Caco-2 (cell line): ENCODE results near the gene NR2F1. TPM values are rescaled to one million over a fixed set of nuclear protein-coding genes. Genes with fewer than 3 reads are reported as not detected.

Experiments used
- BruUV-seq: library from RNA; stranded (reverse); fragments of 400-500 nt; replicated peaks from 2 replicates; lab custom pipeline; 2021; lab: Mats Ljungman, UMichigan
- CTCF ChIA-PET: fragments of 300-600 bp; sonication (Branson Sonifier 250); formaldehyde crosslinking; loops from one replicate; lab custom pipeline; 2022; ENCODE audit warnings: antibody characterized with exemption; lab: Charles Lee
- POLR2A ChIA-PET: fragments of 300-600 bp; sonication (Branson Sonifier 250); formaldehyde crosslinking; loops from one replicate; lab custom pipeline; 2022; ENCODE audit warnings: antibody characterized with exemption; lab: Charles Lee
- DNase-seq, 2 experiments: peaks; one replicate each; pipeline versions ENCODE4 v3.0.0 to v3.0.0-alpha.2; 2020 to 2022
- H3K27me3 ChIP-seq: replicated peaks from 2 replicates; pipeline ENCODE4 v1.6.0; 2011; ENCODE audit warnings: low read length; ENCODE audit not compliant: control insufficient read depth, insufficient read depth
- H3K36me3 ChIP-seq: 2 replicates; pipeline ENCODE4 v1.5.1; 2011; ENCODE audit warnings: low read length; ENCODE audit not compliant: control insufficient read depth, insufficient read depth
- H3K4me1 ChIP-seq: fragments of 250-450 bp; sonication (Bioruptor Pico); 2 replicates; pipeline ENCODE4 v1.5.1; 2020; ENCODE audit warnings: mild to moderate bottlenecking
- H3K4me3 ChIP-seq: 2 replicates; pipeline ENCODE4 v1.5.1; 2011; ENCODE audit warnings: low read depth, mild to moderate bottlenecking, control low read depth, low read length
- H3K9me3 ChIP-seq: fragments of 250-450 bp; sonication (Bioruptor Pico); 2 replicates; pipeline ENCODE4 v1.5.1; 2020; ENCODE audit warnings: mild to moderate bottlenecking, moderate library complexity
- H3K27ac Mint-ChIP-seq: one replicate; pipeline ENCODE4 v1.8.0; 2022; ENCODE audit warnings: mixed read lengths; ENCODE audit not compliant: unreplicated experiment
- H3K27me3 Mint-ChIP-seq: one replicate; pipeline ENCODE4 v1.8.0; 2022; ENCODE audit warnings: mixed read lengths; ENCODE audit not compliant: insufficient read depth, unreplicated experiment
- H3K36me3 Mint-ChIP-seq: one replicate; pipeline ENCODE4 v1.8.0; 2022; ENCODE audit warnings: mild to moderate bottlenecking, mixed read lengths; ENCODE audit not compliant: insufficient read depth, unreplicated experiment
- H3K4me1 Mint-ChIP-seq: one replicate; pipeline ENCODE4 v1.8.0; 2022; ENCODE audit warnings: low read depth, mixed read lengths; ENCODE audit not compliant: unreplicated experiment
- H3K4me3 Mint-ChIP-seq: one replicate; pipeline ENCODE4 v1.8.0; 2022; ENCODE audit warnings: mild to moderate bottlenecking, moderate library complexity, mixed read lengths; ENCODE audit not compliant: unreplicated experiment
- H3K9me3 Mint-ChIP-seq: one replicate; pipeline ENCODE4 v1.8.0; 2022; ENCODE audit warnings: mixed read lengths; ENCODE audit not compliant: unreplicated experiment
- intact Hi-C: fragments of 100-400 bp; cut with micrococcal nuclease; formaldehyde crosslinking; loops from one replicate; pipeline ENCODE4 v1.10.0; 2022; ENCODE audit not compliant: unreplicated experiment
- total RNA-seq: library from RNA; stranded (reverse); gene quantifications from 2 replicates; pipeline ENCODE4 v1.2.3, GENCODE V29; 2022
- TF ChIP-seq, protein P1 (sequence below), 2 experiments: fragments of 200-600 bp in 1 of 2; IDR thresholded peaks; 1 replicate in 1 of 2; 2 replicates in 1 of 2; pipeline versions ENCODE4 v1.5.1 to v1.8.0; 2011 to 2022; ENCODE audit warnings: antibody characterized with exemption in 1 of 2, control low read depth in 1 of 2, inconsistent platforms in 1 of 2, low read depth in 1 of 2, low read length in 1 of 2, mild to moderate bottlenecking in 1 of 2, moderate library complexity in 1 of 2; ENCODE audit not compliant: insufficient read depth in 1 of 2, severe bottlenecking in 1 of 2, unreplicated experiment in 1 of 2

NR2F1 gene
- total RNA-seq, 1 experiment from 2014 or later: 0.70 TPM

DNA sequence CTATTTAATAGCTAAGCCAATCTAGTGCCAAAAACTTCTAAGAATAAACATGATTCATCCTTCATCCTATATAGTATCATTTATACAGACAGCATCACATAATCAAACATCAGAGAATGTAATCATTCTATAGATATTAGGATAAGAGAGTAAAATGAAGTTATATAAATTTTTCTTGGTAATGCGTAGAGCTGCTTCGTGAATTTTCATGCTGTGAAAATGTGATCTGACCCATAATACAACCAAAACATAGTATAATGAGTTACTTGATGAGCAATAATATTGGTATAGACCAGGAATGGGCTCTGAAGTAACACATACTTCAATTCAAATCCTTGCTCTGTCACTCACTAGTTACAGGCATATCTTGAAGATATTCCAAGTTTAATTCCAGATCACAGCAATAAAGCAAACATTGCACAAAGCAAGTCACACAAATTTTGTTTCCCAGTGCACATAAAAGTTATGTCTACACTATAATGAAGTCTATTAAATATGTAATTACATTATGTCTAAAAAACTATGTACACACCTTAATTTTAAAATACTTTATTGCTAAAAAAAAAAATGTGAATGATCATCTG, 25.9 kb upstream of the NR2F1 start:
- no peak overlapping the region for H3K27ac Mint-ChIP-seq
- no peaks in the 10 kb centered on the region for H3K36me3 Mint-ChIP-seq
- intact Hi-C loops: no loop called here
- no peaks in the 10 kb centered on the region for H3K4me1 Mint-ChIP-seq
- Histone ChIP-seq H3K4me3 (no peak overlapping the region), H3K36me3 (no peaks in the 10 kb centered on the region), H3K4me1 (no peaks in the 10 kb centered on the region), H3K9me3 (no peaks in the 10 kb centered on the region), H3K27me3 (no peaks in the 10 kb centered on the region)
- H3K9me3 Mint-ChIP-seq: no peaks in the 10 kb centered on the region
- BruUV-seq: no TSS peak
- DNase-seq: no peak
- ChIA-PET POLR2A (no interaction called here), CTCF (interaction anchor here (0.6 kb wide), 1 partner anchor 232 kb away, joined by 3 read pairs; no protein-coding TSS in a partner anchor)
- TF ChIP-seq, protein P1, sequence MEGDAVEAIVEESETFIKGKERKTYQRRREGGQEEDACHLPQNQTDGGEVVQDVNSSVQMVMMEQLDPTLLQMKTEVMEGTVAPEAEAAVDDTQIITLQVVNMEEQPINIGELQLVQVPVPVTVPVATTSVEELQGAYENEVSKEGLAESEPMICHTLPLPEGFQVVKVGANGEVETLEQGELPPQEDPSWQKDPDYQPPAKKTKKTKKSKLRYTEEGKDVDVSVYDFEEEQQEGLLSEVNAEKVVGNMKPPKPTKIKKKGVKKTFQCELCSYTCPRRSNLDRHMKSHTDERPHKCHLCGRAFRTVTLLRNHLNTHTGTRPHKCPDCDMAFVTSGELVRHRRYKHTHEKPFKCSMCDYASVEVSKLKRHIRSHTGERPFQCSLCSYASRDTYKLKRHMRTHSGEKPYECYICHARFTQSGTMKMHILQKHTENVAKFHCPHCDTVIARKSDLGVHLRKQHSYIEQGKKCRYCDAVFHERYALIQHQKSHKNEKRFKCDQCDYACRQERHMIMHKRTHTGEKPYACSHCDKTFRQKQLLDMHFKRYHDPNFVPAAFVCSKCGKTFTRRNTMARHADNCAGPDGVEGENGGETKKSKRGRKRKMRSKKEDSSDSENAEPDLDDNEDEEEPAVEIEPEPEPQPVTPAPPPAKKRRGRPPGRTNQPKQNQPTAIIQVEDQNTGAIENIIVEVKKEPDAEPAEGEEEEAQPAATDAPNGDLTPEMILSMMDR (IDR thresholded peaks at IDR 0.05; ENCODE audit: insufficient read depth in 1 of 2, low read depth in 1 of 2, low read length in 1 of 2, severe bottlenecking in 1 of 2, unreplicated experiment in 1 of 2): no peak
- no peak overlapping the region for H3K4me3 Mint-ChIP-seq
- no peaks in the 10 kb centered on the region for H3K27me3 Mint-ChIP-seq

DNA sequence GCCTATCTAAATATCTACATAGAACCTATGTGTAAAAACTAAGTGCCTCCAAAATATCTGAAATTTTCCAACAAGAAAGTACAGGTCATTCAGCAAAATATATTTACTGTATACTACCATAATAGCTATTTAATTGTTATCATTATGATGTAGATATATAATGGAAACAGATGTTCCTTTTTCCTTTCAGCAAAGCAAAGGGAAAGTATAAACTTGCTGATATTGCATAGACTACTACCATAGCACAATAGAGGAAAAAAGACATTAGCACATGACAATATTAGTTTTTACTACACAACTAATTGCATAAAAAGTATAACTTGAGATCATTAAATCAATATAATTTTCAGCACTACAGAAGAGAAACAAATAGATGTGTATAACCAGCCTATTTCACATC, 16.9 kb upstream of the NR2F1 start:
- BruUV-seq: no TSS peak
- no peak overlapping the region for H3K27ac Mint-ChIP-seq
- H3K9me3 Mint-ChIP-seq: no peaks in the 10 kb centered on the region
- Histone ChIP-seq H3K4me3 (no peak overlapping the region), H3K9me3 (no peaks in the 10 kb centered on the region), H3K4me1 (no peaks in the 10 kb centered on the region), H3K27me3 (no peaks in the 10 kb centered on the region), H3K36me3 (no peaks in the 10 kb centered on the region)
- H3K4me1 Mint-ChIP-seq: no peaks in the 10 kb centered on the region
- intact Hi-C loops: no loop called here
- ChIA-PET POLR2A (no interaction called here), CTCF (no interaction called here)
- H3K27me3 Mint-ChIP-seq: peaks cover 4% of the 10 kb centered on the region
- no peak for DNase-seq
- no peaks in the 10 kb centered on the region for H3K36me3 Mint-ChIP-seq
- no peak overlapping the region for H3K4me3 Mint-ChIP-seq
- TF ChIP-seq, protein P1 (IDR thresholded peaks at IDR 0.05; ENCODE audit: insufficient read depth in 1 of 2, low read depth in 1 of 2, low read length in 1 of 2, severe bottlenecking in 1 of 2, unreplicated experiment in 1 of 2): no peak

DNA sequence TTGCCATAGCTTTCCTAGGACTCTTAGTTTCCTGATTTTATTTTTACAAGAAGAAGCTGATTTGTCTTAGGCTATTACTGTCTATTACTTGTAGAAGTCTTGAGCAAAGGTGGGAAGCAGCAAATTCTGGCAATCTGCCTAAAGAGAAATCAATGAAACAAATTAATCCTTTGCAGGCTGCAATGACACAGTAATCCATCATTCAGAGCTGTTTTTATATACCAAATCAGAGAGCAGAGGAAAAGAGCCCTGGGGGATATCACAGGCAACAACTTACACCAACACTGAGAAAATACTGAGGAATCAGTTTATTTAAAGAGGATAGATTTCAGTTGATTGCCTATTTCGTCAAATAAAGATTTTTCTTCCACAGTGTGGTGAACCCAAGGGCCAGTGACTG, 15.6 kb upstream of the NR2F1 start:
- Mint-ChIP-seq H3K36me3 (no peaks in the 10 kb centered on the region), H3K4me3 (no peak overlapping the region), H3K27ac (no peak overlapping the region), H3K9me3 (no peaks in the 10 kb centered on the region), H3K27me3 (peaks cover 4% of the 10 kb centered on the region), H3K4me1 (no peaks in the 10 kb centered on the region)
- TF ChIP-seq, protein P1 (IDR thresholded peaks at IDR 0.05; ENCODE audit: insufficient read depth in 1 of 2, low read depth in 1 of 2, low read length in 1 of 2, severe bottlenecking in 1 of 2, unreplicated experiment in 1 of 2): no peak
- Histone ChIP-seq H3K4me3 (no peak overlapping the region), H3K9me3 (no peaks in the 10 kb centered on the region), H3K36me3 (no peaks in the 10 kb centered on the region), H3K4me1 (no peaks in the 10 kb centered on the region), H3K27me3 (no peaks in the 10 kb centered on the region)
- intact Hi-C loops: no loop called here
- no peak for DNase-seq
- POLR2A ChIA-PET: no interaction called here
- CTCF ChIA-PET: no interaction called here
- no TSS peak for BruUV-seq
